GM21447 (cell line): ENCODE data around the gene OGFOD3.
"Not testable (repeated sequence)": the region's sequence is repeated elsewhere in the genome, so short reads cannot be mapped to it uniquely, and the experiment has no call there.

Source experiments
- ATAC-seq: cut with Tn5 transposase; IDR thresholded peaks from one replicate; pipeline ENCODE4 v1.9.1; 2021; ENCODE audit not compliant: unreplicated experiment

The OGFOD3 gene

GRCh38 chr17:82356845-82357355, 61.5 kb downstream of the OGFOD3 start:
- ATAC-seq, result no peak

- ATAC-seq, result no peak
Measured at GRCh38 chr17:82355770-82356427, 62.5 kb downstream of the OGFOD3 start.

GRCh38 chr17:82354804-82355308, 63.5 kb downstream of the OGFOD3 start:
- ATAC-seq, result no peak

GRCh38 chr17:82353484-82353883, 64.9 kb downstream of the OGFOD3 start:
- no peak for ATAC-seq

GRCh38 chr17:82351713-82352488, 66.5 kb downstream of the OGFOD3 start:
- ATAC-seq, result peak; percentile 60

- ATAC-seq, result peak; percentile 54
Measured at GRCh38 chr17:82351254-82351712, 67.1 kb downstream of the OGFOD3 start.

- ATAC-seq, result no peak
Measured at GRCh38 chr17:82350182-82351030, 68.0 kb downstream of the OGFOD3 start.

- no peak for ATAC-seq
Measured at GRCh38 chr17:82349287-82349701, 69.1 kb downstream of the OGFOD3 start.

GRCh38 chr17:82348866-82349265, 69.5 kb downstream of the OGFOD3 start:
- ATAC-seq, result no peak

- no peak for ATAC-seq
Measured at GRCh38 chr17:82348434-82348833, 70.0 kb downstream of the OGFOD3 start.

- not testable (repeated sequence) for ATAC-seq
Measured at GRCh38 chr17:82347994-82348393, 70.4 kb downstream of the OGFOD3 start.

GRCh38 chr17:82346342-82347300, 71.8 kb downstream of the OGFOD3 start:
- no peak for ATAC-seq

GRCh38 chr17:82345151-82345976, 73.0 kb downstream of the OGFOD3 start:
- ATAC-seq, result no peak

GRCh38 chr17:82344175-82344907, 74.0 kb downstream of the OGFOD3 start:
- no peak for ATAC-seq

- ATAC-seq, result no peak
Measured at GRCh38 chr17:82343560-82343959, 74.8 kb downstream of the OGFOD3 start.

- no peak for ATAC-seq
Measured at GRCh38 chr17:82342361-82343079, 75.9 kb downstream of the OGFOD3 start.
